GM12875 (cell line): Measurements from ENCODE around the gene CNTNAP2.

Experiments
- H3K4me3 ChIP-seq: one replicate; pipeline ENCODE4 v1.5.1; 2011; ENCODE audit warnings: low read depth, low read length, control low read depth
- TF ChIP-seq, protein P1 (sequence below): IDR thresholded peaks from 2 replicates; pipeline ENCODE4 v1.5.1; 2011; ENCODE audit warnings: low read depth, mild to moderate bottlenecking, control low read depth, inconsistent platforms, low read length, moderate library complexity, borderline replicate concordance; ENCODE audit not compliant: insufficient read depth

Gene CNTNAP2

DNA sequence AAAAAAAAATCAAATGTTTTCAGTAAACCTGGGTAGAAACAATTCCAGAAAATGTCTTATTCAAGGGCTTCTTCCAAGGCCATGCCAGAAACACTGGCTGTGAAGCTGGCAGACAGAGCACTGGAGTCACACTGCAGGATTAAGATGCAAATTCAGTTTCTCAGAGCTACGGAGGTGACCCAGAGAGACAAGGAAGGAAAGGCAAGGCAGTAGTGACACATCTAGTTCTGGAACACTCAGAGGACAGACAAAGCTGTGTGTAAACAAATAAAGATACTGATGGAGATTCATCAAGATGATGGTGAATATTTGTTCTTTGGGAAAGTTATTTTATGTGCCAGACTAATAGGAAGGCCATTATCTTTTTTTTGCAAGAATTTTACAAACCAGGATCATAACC, 1865.7 kb downstream of the CNTNAP2 start:
- no peak overlapping the region for H3K4me3 ChIP-seq
- TF ChIP-seq, protein P1, sequence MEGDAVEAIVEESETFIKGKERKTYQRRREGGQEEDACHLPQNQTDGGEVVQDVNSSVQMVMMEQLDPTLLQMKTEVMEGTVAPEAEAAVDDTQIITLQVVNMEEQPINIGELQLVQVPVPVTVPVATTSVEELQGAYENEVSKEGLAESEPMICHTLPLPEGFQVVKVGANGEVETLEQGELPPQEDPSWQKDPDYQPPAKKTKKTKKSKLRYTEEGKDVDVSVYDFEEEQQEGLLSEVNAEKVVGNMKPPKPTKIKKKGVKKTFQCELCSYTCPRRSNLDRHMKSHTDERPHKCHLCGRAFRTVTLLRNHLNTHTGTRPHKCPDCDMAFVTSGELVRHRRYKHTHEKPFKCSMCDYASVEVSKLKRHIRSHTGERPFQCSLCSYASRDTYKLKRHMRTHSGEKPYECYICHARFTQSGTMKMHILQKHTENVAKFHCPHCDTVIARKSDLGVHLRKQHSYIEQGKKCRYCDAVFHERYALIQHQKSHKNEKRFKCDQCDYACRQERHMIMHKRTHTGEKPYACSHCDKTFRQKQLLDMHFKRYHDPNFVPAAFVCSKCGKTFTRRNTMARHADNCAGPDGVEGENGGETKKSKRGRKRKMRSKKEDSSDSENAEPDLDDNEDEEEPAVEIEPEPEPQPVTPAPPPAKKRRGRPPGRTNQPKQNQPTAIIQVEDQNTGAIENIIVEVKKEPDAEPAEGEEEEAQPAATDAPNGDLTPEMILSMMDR: no peak

DNA sequence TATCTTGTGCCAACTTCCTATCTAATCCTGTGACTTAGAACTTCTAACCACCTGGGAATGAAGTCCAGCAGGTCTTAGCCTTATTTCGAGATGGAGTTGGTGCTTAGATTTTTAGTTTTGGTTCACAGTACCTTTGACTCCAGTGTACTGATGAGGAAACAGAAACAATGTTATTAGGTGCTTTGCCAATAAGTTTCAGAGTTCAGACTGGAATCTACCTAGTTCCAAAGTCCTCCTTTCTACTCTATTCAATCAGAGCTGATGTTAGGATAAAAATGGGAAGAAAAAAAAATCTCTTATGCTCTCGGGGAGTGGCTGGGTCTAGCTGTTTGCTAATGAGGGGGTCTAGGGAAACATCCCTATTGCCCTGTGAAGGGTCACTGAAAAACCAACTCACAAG, 1867.7 kb downstream of the CNTNAP2 start:
- TF ChIP-seq, protein P1: no peak
- H3K4me3 ChIP-seq: no peak overlapping the region

DNA sequence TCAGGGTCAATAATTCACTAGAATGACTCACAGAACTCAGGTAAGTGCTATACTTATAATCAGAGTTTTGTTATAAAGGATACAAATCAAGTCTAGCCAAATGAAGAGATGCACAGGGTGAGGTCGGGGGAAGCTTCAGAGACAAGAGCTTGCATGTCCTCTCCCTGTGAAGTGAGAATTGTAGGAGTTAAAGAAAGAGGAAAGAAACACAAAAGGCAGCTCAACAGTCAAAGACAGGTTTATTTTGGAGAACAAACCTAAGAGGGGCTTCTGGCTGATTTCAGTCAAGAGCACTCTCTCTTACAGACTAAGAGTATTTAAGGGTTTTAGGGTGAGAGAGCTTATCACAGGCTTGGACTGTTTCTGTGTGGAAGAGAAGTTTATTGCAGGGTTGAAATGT, 1873.5 kb downstream of the CNTNAP2 start:
- no peak overlapping the region for H3K4me3 ChIP-seq
- TF ChIP-seq, protein P1: no peak

DNA sequence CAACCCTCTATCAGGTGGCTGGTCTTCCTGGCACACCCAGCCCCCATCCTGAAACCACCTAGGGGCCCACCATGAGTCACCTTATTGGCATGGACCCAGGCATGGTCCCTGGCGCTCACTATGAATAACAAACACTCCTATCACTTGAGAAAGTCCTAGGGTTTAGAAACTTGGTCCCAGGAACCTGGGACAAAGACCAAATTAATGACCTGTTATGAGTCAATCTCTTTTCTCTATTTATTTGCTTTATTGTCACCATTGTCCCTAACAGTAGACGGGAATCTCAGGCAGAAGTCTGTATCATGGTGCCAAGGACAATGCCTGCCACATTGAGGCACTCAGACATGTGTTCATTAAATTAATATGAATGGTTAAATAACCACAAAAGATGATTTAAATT, 1874.3 kb downstream of the CNTNAP2 start:
- H3K4me3 ChIP-seq: no peak overlapping the region
- TF ChIP-seq, protein P1: no peak

DNA sequence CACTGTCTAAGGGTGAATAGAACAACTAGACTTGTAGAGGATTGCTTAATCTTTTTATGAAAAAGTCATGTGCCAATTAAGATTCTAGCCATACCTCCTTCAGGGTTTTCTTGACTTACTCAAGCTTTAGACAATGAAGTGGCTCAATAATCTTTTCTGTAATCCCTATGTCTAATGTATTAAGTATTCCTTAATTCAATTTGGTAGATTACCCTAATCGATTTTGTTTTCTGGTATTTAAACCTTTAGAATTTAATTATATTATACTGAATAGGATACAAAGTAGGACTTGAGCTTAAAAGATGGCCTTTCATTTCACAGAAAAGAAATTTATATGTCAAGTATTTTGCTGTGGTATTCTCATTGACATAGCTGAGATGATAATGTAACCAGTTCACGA, 1876.1 kb downstream of the CNTNAP2 start:
- TF ChIP-seq, protein P1: no peak
- no peak overlapping the region for H3K4me3 ChIP-seq

DNA sequence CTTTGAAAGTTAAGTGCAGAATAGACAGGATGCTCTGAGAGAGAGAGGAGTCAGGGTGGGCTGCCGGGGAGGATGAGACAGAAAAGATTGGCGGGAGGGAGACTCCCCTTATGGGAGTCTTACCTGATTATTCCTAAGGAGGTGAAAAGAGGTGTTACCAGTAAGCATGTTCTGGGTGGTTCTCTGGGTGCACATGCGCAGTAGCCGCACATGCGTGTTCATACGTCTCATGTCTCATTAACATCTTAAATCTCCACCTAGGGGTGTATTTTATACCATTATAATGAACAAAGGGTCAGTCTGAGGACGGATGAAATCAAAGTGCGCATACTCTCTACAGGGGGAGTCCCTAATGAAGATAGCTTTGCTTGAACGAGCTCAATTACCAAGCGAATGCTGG, 1881.0 kb downstream of the CNTNAP2 start:
- TF ChIP-seq, protein P1: no peak
- H3K4me3 ChIP-seq: no peak overlapping the region

DNA sequence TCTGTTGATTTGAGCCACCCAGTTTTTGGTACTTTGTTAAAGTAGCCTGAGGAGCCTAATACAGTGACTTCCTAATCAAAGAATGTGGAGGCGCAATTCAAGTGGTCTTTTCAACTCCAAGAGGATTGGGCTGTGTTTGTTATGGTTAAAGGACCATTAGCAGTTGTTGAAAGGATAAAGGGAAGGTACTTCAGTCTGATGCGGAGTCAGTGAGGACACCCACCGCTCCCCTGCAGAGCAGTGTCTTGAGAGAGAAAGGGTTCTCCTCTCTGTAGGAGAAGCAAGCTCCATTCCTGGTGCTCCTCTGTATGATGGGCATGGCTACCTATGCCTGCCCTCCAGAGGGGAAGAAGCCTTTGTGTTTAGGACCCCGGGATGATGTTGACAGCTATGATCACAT, 1883.4 kb downstream of the CNTNAP2 start:
- TF ChIP-seq, protein P1: no peak
- H3K4me3 ChIP-seq: no peak overlapping the region
